Glomerular visceral epithelial cell (primary cell): Measurements from ENCODE around the gene NUP85.
"Not testable (repeated sequence)": the region's sequence is repeated elsewhere in the genome, so short reads cannot be mapped to it uniquely, and the experiment has no call there.

Experiments used
- DNase-seq: peaks from one replicate; pipeline ENCODE4 v3.0.0-alpha.2; 2016; ENCODE audit errors: extremely low spot score

NUP85 gene

GRCh38 chr17:75205037-75205792 lies at the start of gene NUP85:
TSS of gene NUP85 (plus strand) at chr17:75205679. CDS start at chr17:75205762, 83 bp downstream.
- peak; percentile 96 for DNase-seq

GRCh38 chr17:75158480-75158879 lies 47.0 kb upstream of the NUP85 start:
- not testable (repeated sequence) for DNase-seq

GRCh38 chr17:75159196-75160031 lies 46.1 kb upstream of the NUP85 start:
- peak; percentile 54 for DNase-seq

- DNase-seq, result no peak
These were observed 45.3 kb upstream of the NUP85 start for GRCh38 chr17:75160211-75160610.

GRCh38 chr17:75163074-75163473 lies 42.4 kb upstream of the NUP85 start:
- DNase-seq, result no peak

GRCh38 chr17:75164606-75165005 lies 40.9 kb upstream of the NUP85 start:
- DNase-seq, result not testable (repeated sequence)

- no peak for DNase-seq
These were observed 36.5 kb upstream of the NUP85 start for GRCh38 chr17:75168998-75169397.

GRCh38 chr17:75173526-75173925 lies 32.0 kb upstream of the NUP85 start:
- DNase-seq, result no peak

GRCh38 chr17:75174996-75175395 lies 30.5 kb upstream of the NUP85 start:
- DNase-seq, result no peak

GRCh38 chr17:75176625-75177024 lies 28.9 kb upstream of the NUP85 start:
- no peak for DNase-seq

- peak; percentile 25 for DNase-seq
These were observed 27.0 kb upstream of the NUP85 start for GRCh38 chr17:75178453-75178852.

- DNase-seq, result no peak
These were observed 24.4 kb upstream of the NUP85 start for GRCh38 chr17:75181110-75181509.

- no peak for DNase-seq
These were observed 23.7 kb upstream of the NUP85 start for GRCh38 chr17:75181608-75182318.

- no peak for DNase-seq
These were observed 23.2 kb upstream of the NUP85 start for GRCh38 chr17:75182319-75182568.

GRCh38 chr17:75182569-75183436 lies 22.7 kb upstream of the NUP85 start, which contains the start of gene SUMO2:
TSS of gene SUMO2 (minus strand) at chr17:75182959. CDS start at chr17:75182834, 125 bp downstream.
- DNase-seq, result peak; percentile 97

GRCh38 chr17:75183999-75184884 lies 21.2 kb upstream of the NUP85 start:
- DNase-seq, result no peak

GRCh38 chr17:75188614-75189013 lies 16.9 kb upstream of the NUP85 start:
- DNase-seq, result no peak

GRCh38 chr17:75191584-75191983 lies 13.9 kb upstream of the NUP85 start:
- peak; percentile 81 for DNase-seq

GRCh38 chr17:75194879-75195278 lies 10.6 kb upstream of the NUP85 start:
- DNase-seq, result peak; percentile 89

- no peak for DNase-seq
These were observed 5.4 kb upstream of the NUP85 start for GRCh38 chr17:75199886-75200618.
